Ishikawa (cell line): ENCODE measurements around the gene SPON2.

Experiments
- CEBPB ChIP-seq: IDR thresholded peaks from 2 replicates; pipeline ENCODE4 v1.6.1; 2012
- CREB1 ChIP-seq: IDR thresholded peaks from 2 replicates; pipeline ENCODE4 v1.6.1; 2012; ENCODE audit warnings: low read depth
- EGR1 ChIP-seq: IDR thresholded peaks from 2 replicates; pipeline ENCODE4 v1.6.1; 2012
- EP300 ChIP-seq: IDR thresholded peaks from 2 replicates; pipeline ENCODE4 v1.6.1; 2012; ENCODE audit warnings: borderline replicate concordance
- FOXM1 ChIP-seq: IDR thresholded peaks from 2 replicates; pipeline ENCODE4 v1.6.1; 2012; ENCODE audit warnings: low read depth, borderline replicate concordance
- NFIC ChIP-seq: IDR thresholded peaks from 2 replicates; pipeline ENCODE4 v1.6.1; 2012
- RAD21 ChIP-seq: IDR thresholded peaks from 2 replicates; pipeline ENCODE4 v1.6.1; 2012; ENCODE audit warnings: low read depth
- TAF1 ChIP-seq: IDR thresholded peaks from 2 replicates; pipeline ENCODE4 v1.6.1; 2012; ENCODE audit warnings: low read depth, mild to moderate bottlenecking
- TCF12 ChIP-seq: IDR thresholded peaks from 2 replicates; pipeline ENCODE4 v1.6.1; 2012; ENCODE audit warnings: low read depth
- TEAD4 ChIP-seq: IDR thresholded peaks from 2 replicates; pipeline ENCODE4 v1.6.1; 2012
- YY1 ChIP-seq: IDR thresholded peaks from 2 replicates; pipeline ENCODE4 v1.6.1; 2012; ENCODE audit warnings: low read depth
- ZBTB7A ChIP-seq: IDR thresholded peaks from 2 replicates; pipeline ENCODE4 v1.6.1; 2012; ENCODE audit warnings: low read depth
- TF ChIP-seq, protein P1 (sequence below): IDR thresholded peaks from 2 replicates; pipeline ENCODE4 v1.6.1; 2012
- TF ChIP-seq, protein P2 (sequence below): IDR thresholded peaks from 2 replicates; pipeline ENCODE4 v1.6.1; 2012
- TF ChIP-seq, protein P3 (sequence below): IDR thresholded peaks from 2 replicates; pipeline ENCODE4 v1.6.1; 2012; ENCODE audit warnings: low read depth, mild to moderate bottlenecking

Gene SPON2

DNA sequence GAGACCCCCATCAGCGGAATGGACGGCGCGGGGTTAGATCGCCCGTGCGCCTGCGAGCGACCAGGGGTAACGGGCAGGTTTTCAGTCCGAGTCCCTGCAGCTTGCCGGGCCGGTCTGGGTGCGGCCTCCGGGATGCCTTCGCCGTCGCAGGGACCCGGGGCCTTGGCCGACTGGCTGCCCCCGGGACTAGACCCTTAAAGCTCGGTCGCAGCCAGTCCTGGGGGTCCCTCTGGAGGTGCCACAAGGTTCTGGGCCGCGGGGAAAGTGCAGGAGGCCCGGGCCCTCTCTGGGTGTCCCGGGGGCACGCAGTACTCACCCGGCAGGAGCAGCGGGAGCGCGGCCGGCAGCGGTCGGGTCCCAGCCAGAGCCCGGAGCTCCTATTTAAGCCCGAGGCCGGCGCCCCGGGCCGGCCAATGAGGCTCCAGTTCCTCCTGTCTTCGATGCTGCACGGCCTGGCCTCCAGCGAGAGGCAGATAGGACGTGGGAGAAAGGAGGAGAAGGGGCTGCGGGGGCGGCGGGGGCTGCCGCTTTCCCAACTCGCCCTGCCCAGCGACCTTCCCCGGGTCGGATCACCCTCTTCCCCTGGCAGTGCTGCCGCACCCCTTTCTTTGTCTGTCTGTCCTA is at the start of gene SPON2:
TSS of gene SPON2 (minus strand) at position 356 of the 624 bp plus-strand sequence.
- TF ChIP-seq, protein P1, sequence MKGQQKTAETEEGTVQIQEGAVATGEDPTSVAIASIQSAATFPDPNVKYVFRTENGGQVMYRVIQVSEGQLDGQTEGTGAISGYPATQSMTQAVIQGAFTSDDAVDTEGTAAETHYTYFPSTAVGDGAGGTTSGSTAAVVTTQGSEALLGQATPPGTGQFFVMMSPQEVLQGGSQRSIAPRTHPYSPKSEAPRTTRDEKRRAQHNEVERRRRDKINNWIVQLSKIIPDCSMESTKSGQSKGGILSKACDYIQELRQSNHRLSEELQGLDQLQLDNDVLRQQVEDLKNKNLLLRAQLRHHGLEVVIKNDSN: no peak
- TF ChIP-seq RAD21 (no peak), NFIC (no peak), TCF12 (no peak), EGR1 (no peak)
- TF ChIP-seq, protein P2, sequence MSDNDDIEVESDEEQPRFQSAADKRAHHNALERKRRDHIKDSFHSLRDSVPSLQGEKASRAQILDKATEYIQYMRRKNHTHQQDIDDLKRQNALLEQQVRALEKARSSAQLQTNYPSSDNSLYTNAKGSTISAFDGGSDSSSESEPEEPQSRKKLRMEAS: no peak

DNA sequence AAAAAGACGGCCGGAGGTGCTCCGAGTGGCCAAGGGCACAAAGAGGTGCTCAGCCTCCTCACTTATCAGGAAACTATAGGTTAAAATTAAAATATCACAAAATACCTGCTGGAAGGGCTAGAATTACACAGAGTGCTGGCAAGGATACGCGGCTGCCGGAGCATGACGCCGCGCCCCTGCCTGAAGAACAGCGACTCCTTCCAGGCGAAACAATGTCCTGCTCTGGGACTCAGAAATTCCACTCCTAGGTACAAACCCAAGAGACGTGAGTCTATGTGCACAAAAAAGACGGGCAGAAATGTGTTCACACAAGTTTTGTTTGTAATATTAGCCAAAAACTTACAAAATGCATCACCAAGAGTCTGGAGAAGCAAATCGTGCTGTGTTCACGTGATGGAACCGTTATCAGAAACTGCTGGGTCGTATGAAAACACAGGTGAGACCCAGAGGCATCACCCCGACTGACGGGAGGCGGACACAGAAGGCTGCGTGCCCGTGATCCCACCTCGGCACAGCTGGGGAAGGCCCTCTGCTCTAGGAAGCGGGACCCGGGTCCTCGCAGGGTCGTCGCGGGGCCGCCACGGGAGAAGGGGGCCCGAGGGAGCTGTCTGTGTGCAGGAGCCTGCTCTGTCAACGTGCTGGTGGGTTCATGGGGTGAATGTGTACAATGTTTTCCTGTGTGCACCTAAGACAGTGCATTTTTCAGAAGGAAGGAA is 48.9 kb upstream of the SPON2 start:
- TF ChIP-seq RAD21 (peak; percentile 34; the same call in 1 of the 2 replicates), TEAD4 (peak; percentile 52), TCF12 (no peak), CEBPB (no peak), CREB1 (no peak), TAF1 (no peak), NFIC (no peak), FOXM1 (no peak), EGR1 (no peak), EP300 (no peak)
- TF ChIP-seq, protein P3, sequence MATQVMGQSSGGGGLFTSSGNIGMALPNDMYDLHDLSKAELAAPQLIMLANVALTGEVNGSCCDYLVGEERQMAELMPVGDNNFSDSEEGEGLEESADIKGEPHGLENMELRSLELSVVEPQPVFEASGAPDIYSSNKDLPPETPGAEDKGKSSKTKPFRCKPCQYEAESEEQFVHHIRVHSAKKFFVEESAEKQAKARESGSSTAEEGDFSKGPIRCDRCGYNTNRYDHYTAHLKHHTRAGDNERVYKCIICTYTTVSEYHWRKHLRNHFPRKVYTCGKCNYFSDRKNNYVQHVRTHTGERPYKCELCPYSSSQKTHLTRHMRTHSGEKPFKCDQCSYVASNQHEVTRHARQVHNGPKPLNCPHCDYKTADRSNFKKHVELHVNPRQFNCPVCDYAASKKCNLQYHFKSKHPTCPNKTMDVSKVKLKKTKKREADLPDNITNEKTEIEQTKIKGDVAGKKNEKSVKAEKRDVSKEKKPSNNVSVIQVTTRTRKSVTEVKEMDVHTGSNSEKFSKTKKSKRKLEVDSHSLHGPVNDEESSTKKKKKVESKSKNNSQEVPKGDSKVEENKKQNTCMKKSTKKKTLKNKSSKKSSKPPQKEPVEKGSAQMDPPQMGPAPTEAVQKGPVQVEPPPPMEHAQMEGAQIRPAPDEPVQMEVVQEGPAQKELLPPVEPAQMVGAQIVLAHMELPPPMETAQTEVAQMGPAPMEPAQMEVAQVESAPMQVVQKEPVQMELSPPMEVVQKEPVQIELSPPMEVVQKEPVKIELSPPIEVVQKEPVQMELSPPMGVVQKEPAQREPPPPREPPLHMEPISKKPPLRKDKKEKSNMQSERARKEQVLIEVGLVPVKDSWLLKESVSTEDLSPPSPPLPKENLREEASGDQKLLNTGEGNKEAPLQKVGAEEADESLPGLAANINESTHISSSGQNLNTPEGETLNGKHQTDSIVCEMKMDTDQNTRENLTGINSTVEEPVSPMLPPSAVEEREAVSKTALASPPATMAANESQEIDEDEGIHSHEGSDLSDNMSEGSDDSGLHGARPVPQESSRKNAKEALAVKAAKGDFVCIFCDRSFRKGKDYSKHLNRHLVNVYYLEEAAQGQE: no peak
- TF ChIP-seq, protein P1: no peak; the same call in 1 of the 2 replicates
- TF ChIP-seq, protein P2: no peak

DNA sequence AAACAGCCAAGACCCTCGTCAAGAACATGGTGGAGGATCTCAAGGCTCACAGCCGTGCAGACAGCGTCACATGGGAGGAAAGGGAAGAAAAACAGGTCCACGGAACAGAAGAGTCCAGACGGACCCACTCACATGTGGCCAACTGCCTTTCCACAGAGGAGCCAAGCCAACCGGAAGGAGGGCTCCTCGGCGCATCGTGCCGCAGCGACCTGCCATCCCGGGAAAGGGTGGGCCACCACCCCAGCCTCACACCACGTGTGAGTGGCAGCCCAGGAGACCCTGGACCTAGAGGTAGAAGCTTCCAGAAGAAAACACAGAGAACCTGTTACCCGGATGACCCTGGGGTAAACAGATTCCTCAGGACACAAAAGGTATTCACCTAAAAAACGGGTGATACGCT is 48.2 kb upstream of the SPON2 start:
- TF ChIP-seq RAD21 (no peak), TEAD4 (no peak), FOXM1 (no peak), ZBTB7A (no peak), CREB1 (no peak), CEBPB (no peak), TAF1 (no peak), TCF12 (no peak), NFIC (no peak), EP300 (no peak), YY1 (no peak)
- TF ChIP-seq, protein P2: no peak
- TF ChIP-seq, protein P1: no peak

DNA sequence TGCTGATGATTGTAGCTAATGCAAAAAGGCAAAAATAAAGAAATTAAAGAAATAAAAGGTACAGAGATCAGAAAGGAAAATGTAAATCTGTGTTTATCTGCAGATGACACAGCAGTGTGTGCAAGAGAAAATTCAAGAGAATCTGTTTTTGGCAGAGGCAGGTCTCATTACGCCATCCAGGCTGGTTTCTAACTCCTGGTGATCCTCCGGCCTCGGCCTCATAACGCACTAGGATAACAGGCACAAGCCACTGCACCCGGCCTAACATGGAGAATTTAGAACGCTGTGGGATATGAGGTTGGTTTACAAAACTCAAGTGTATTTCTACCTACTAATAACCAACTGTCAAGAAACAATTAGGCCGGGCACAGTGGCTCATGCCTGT is 47.2 kb upstream of the SPON2 start:
- no peak for TF ChIP-seq TEAD4
- TF ChIP-seq FOXM1: no peak
- TF ChIP-seq ZBTB7A: no peak
- no peak for TF ChIP-seq TAF1
- no peak for TF ChIP-seq CREB1

DNA sequence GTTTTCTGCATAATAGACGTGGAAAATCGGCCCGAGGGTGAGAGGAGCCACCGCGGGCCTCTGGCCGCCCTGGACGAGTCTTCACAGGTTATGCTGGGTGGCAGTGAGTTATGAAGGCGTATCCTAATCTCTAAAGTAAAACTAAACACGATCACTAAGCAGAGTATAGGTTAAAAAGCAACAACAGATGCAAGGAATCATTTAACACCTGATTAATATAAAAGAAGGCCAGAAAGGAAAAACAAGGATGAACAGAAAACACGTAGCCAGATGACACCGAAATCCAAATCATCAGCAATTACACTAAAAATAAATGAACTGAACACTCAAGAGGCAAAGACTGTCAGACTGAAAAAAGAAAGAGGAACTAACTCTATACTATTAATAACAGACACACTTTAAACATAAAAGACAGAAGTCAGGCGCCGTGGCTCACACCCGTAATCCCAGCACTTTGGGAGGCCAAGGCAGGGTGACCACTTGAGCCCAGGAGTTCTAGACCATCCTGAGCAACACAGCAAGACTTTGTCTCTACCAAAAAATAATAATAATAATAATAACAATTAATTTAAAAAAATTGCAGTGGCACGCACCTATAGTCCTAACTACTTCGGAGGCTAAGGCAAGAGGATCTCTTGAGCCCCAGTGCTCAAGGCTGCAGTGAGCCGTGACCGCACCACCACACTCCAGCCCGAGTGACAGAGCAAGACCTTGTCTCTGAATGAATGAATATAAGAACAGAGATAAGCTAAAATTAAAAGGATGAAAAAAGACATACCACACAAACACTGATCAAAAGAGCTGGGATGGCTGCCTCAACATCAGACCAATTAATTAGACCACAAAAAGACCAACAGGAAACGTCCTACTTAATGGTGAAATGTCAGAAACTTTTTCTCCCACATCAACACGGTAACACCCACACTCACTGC is 46.5 kb upstream of the SPON2 start:
- TF ChIP-seq EP300 (no peak), TAF1 (no peak)

DNA sequence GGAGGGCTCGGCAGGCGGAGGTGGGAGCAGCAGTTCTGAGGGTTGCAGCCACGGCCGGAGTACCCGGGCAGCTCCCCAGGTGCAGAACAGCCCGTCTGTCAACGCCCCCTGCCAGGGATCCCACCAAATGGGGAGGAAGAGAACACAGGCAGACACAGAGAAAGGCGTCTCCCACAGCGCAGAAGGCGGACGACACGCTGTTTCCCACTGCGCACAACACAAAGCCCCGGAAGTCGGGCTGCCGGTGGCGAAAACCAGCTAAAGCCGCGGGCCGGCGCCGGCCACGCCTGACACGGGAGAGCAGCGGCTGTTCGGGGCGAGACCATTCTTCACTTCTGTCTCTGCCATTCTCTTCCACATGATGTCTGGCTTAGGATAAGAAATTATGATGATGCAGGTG is 45.0 kb upstream of the SPON2 start:
- TF ChIP-seq FOXM1: no peak
- no peak for TF ChIP-seq NFIC
- no peak for TF ChIP-seq RAD21
- no peak for TF ChIP-seq CREB1
- TF ChIP-seq TCF12: no peak
- TF ChIP-seq, protein P3: no peak
- no peak for TF ChIP-seq YY1
- TF ChIP-seq TEAD4: no peak
